ENCODE results near the gene PPT2.

PPT2 gene, protein sequence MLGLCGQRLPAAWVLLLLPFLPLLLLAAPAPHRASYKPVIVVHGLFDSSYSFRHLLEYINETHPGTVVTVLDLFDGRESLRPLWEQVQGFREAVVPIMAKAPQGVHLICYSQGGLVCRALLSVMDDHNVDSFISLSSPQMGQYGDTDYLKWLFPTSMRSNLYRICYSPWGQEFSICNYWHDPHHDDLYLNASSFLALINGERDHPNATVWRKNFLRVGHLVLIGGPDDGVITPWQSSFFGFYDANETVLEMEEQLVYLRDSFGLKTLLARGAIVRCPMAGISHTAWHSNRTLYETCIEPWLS
- total RNA-seq = 1.1 to 3.0 (median 2.2) reads per million in 4 donors

DNA sequence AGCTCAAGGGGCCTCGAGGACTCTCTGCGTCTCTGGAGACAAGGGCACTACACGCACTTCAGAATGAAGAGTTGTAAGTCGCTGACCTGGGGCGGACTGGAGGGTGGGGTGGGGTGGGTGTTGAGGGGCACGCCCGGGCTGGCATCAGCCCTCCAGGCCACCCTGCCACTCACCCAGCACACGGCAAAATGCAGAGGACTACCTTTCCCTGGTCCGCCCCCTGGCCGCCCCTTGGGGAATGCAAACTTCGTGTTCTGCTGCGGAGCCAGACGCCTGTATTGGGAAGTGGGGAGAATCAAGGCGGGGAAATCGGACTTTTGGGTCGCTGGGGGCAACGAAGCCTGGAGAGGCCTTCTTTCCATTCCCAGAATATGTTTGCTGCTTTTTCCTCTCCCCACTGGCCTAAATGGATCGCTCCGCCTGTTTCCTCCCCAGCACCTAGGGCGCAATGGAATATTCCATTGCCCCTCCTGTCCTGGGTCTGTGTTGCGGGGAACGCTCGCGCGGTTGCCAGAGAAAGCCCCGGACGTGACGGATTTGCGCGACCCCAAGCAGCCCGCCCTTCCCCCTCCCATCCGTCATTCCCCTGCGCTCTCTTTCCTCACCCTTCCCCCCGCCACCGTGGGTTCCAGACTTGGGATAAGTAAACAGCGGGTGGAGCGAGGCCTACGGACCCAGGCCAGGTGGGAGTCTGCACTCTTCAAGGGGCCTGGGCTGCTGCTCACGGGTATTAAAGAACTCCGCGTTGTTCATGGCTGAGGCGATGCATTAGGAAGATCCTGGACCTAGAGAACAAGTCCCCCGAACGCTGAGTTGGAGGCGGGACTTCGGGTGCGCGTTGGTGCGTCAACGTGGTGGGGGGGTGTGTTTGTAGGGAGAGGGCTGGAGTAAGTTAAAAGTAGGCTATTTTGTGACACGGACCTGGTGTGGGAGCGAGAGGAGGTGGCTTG lies at the start of gene PPT2:
TSS of gene PPT2 (plus strand) at position 578 of the 950 bp plus-strand sequence. CDS start 454 bp downstream, outside the sequence.
- peak; percentile 29 to 84 (median 56) for DNase-seq

DNA sequence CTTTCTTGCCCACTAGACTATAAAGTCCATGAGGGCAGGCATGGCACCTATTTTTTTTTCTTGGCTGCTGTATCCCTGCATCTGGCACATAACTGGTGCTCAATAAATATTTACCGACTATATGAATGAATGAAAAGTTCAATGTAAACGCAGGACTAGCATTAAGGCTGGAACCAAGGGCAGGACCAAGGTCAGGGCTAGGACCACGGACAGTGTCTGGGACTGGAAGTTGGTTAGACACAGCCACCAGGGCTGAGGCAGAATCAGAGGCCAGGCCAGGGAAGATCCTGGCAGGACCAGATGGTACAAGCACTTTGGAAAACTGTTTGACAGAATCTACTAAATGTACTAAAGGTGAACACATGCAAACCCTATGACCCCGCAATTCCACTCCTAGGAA lies 48.5 kb upstream of the PPT2 start:
- DNase-seq = no peak

DNA sequence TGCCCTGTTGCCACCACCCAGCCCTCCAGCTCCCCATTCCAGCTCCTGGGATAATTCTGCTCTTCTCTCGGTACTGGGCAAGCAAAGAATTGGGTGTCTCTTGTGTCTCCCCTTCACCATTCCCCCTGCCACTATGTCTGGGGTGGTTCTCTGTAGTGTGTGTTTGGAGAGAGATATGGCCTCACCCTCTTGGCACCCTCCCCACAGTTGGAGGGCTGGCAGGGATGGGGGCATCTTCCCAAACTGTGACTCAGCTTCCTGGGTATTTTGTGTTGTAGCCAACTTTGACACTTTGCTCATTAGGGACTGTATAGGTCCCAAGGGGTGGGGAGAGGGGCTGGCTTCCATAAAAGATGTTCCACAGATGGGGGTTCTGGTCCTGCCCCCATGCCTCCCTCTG lies 46.5 kb upstream of the PPT2 start:
- no peak for DNase-seq

DNA sequence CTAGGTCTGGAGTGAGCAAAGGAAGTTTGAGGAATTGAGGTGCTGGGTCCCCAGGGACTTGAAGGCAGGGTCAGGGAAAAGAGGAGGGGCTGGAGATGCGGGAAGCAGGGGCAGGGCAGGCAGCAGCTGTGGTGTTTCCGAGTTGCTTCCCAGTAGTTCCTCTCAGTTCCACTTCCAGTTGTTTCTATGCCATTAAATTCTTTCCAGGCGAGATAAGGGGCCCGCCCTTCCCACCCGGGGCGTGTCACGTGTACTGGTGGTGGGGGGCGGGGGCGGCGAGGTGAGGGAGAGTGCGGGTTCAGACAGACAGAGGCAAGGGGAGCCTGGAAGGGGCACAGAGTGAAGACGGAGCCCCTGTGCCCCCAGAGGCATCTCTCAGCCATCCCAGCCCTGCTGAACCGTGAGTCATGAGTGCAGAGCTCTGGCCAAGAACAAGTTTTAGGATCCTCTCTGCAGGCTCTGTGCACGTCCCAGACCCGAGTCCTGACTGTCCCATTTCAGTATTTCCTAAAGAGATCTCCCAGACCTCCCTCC lies 45.8 kb upstream of the PPT2 start:
- no peak for DNase-seq

DNA sequence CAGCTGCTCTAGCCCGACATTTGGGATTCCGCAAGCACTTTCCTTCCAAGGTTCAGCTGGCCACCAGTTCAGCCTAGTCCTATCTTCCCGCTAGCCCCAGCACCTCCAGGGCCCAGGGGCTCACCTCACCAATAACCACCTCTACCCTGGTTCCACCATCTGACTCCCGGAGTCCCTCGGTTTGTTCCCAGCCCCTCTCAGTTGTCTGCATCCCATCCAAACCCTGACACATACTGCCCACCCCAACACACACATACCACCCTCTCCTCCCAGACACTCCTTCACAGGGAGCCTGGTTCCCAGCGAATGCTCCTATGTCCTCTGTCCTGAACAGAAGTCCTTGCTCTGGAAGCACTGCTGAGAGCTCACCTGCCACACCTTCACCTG lies 45.2 kb upstream of the PPT2 start:
- no peak for DNase-seq

DNA sequence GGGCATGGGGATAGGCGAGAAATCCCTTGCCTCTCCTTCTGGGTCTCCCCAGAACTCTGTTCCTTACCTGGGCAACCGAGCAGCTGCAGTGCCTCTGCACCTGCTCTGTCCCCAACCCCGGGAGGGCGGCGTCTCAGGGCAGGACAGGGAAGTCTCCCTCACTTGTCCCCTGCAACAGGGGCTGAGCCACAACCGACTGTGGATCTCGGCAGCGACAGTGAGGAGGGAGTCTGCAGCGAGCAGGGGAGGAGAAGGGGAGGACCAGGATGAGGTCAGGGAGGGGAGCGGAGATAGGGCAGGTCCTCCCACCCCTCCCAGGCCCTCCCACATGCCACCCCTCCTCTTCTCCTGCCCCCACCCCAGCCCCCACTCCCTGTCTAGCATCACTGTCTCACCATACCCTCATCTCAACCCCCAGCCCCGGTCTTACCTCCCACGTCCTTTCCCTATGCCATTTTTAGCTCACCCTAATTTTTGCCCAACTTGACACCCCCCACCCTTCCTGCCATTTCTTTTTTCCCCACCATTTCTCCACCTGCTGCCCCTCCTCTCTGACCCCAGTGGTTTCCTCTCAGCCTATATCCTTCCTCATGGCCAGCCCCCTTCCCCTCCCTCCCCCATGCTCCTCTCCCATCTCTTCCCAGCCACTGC lies 44.7 kb upstream of the PPT2 start, which contains the start of gene TNXB:
TSS of gene TNXB (minus strand) at position 225 of the 651 bp plus-strand sequence. CDS start 11,140 bp downstream, outside the sequence.
- DNase-seq = no peak

DNA sequence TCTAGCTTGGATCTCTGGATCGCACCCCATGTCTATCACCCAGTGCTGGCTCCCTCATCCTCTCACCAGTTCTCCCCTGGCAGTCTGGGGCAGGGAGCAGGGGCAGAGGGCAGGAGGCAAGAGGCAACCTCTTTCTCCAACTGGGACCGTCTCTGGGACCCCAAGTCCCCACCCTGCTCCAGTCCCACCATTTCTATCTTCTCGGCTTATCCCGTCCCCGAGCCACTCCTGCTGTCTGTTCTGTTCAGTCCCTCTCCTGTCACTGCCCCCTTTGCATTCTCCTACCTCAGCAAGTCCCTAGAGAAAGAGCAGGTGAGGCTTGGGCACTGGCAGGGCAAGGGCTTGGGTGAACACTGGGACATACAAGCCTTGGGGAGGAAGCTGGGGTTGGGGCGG lies 44.2 kb upstream of the PPT2 start:
- no peak for DNase-seq

DNA sequence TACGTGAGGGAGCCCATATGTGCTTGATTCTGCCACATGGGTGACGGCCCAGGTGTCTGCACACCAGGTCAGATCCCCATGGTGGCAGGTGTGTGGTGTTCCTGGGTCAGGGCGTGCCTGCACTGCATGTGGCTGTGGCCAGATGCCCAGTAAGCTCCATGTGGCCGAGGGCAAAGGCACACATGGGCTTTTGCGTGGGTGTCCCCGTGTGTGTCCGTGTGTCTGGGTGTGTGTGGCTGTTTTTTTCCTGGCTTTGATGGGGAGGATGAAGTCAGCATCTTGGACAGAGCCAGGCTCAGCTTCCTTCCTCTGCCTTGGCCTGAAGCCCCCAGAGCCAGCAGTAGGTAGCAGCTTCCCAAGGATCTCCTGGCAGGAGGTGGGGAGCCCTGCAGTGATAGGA lies 43.3 kb upstream of the PPT2 start:
- DNase-seq = no peak

DNA sequence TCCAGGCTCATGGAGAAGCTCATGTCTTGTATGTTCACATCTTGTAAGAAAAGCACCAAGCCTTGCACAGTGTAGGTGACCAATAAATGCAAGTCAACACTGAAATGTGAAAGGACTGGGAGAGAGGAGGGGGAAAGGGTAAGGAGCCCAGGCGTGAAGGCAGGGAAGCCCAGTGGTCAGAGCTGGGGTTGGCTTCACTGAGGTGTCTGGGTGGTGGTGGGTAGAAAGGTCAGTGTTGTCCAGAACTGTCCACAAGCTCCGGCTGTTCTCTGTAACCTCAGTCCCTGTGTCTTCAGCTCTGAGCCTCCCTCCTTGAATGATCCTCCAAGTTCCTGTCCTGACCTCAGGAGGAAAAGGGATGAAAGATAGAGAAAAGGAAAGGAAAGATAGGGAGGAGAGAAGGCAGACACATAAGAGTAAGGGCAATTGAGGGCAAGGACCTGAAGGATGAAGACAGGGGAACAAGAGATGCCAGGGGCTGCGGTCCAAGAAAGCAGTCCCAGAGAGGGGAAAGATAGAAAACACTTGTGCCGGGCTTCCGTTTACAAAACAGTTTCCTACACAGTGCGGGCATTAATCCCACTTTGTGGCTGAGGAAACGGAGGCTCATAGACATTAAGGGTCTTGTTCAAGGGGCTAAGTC lies 42.4 kb upstream of the PPT2 start:
- DNase-seq = no peak

DNA sequence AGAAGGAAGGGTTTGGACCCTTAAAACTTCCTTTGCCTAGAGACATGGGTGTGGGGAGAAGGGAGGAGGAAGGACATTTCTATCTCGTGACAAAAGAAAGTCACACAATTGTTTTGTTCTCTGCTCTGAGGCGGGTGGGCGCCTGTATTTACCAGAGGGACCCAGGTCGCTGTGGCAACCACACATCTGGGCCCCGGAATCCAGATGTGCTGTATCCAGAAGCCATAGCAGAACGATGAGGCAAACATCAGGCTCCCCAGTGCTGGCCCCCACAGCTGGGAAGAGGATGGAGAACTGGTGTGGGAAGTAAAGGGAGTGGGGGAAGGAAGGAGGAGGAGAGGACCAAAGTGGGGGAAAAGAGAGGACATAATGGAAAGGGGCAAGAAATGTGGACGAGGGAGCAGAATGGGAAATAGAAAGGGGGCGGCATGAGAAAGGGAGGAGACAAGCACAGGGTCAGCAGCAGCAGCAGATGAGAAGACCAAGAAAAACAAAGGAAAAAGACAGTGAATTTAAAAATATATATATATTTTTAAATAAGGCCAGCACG lies 41.4 kb upstream of the PPT2 start:
- no peak for DNase-seq

DNA sequence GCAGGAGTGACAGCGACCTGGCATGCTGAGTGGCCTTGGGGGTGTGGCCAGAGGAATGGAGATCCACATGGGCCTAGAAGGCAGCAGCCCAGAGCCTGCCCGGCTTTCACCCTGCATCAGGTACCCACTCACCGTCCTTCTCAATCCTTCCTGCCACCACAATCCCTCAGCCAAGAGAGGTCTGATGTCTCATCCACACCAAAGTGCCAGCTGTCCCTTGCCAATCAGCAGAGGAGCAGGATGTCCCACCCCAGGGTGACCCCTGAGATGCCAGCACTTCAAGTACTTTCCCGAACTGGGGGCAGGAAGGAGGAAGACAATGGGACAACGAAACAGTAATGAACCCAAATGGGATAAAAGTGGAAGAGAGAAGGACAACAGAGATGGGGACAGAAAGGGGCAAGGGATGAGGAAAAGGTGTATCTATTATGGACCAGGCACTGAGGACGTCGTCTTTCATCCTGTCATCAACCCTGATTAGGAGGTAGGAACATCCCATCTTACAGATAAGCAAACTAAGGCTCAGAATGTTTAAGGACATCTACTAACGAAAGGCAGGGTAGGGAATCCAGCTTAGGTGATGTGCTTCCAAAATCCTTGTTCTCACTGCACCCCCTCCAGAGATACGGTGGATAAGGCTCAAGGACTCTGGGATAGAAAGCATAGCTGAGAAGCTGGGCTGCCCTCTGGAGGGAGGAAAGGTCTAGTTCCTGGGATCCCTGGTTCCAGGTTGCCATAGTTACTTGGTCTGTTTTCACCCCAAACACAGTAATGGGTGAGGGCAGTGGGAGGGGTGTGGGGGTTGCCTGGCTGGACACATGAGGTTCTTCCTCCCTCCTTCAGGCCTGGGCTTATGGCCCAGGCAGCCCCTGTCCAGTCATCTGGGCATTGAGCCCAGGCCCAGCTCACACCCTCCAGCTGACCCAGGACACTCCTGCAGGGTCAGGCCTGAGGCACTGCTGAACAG lies 40.3 kb upstream of the PPT2 start:
- no peak for DNase-seq

DNA sequence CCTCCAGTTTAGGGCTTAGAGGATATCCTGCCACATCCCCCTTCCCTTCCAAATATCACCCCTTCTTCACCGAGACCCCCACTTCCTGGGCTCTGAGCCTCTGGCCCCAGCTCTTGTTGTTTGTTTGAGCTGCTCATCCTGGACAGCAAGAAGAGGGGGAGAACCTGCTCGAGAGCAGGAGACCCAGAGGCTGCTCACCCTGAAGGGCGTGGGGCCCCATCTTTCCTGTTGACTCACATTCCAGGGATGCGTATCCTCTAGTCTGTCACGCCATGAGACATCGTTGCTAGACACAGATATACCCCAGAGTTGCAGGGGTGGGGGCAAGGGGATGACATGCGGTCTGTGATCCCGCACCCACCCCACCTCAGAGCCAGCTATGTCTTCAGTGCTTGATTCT lies 39.1 kb upstream of the PPT2 start:
- no peak for DNase-seq

DNA sequence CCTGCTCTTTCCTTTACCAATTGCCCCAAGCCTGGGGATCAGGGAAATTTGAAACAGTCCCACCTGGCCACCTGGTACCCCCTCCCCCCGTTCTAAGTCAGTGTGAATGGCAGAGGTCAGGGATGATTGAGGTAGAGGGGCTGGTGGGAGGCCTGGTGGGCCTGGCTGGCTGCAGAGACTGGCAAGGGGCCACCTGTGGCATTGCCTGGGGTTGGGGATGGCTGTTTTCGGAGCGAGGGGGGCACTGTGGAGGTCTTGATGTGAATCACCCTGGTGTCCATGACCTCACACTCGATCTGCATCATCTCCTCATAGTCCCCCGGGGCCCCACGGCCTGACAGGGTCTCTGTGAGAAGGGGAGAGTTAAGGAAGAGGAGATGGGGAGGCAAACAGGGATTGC lies 38.3 kb upstream of the PPT2 start:
- DNase-seq = no peak

DNA sequence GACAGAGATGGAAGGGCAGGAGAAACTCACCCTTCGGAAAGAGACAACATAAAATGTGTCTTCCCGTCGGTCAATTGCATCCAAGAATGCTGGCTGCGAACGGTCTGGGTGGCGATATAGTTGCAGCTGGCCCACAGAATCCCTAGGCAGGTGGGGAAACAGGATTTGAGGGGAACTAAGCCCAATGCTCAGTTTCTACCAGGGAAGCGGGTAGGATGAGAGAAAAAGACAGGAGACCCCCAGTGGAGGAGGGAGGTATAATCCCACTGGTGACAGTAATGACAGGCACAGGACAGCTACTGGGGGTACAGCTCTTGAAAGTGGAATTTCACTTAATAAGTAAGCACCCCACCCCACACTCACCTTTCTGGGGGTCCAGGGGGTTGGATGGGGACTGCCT lies 37.3 kb upstream of the PPT2 start:
- DNase-seq = no peak

DNA sequence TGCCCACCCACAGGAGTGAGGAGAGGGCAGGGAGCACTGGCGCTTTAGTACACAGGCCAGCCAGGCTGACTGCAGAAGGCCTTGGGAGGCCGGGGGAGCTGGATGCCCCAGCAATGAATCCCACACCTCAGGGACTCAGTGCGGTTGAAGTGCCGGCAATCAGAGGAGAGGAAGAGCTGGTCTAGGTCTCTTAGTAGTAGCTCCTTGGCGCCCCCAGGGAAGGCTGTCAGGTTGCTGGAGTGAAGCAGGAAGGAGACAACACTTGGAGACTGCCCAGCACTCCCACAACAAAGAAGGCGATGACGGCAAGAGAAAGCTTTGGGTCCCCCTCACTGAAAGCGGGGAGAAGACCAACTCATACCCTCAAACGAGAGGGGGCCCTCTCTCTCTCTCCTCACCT lies 36.5 kb upstream of the PPT2 start:
- DNase-seq = no peak

DNA sequence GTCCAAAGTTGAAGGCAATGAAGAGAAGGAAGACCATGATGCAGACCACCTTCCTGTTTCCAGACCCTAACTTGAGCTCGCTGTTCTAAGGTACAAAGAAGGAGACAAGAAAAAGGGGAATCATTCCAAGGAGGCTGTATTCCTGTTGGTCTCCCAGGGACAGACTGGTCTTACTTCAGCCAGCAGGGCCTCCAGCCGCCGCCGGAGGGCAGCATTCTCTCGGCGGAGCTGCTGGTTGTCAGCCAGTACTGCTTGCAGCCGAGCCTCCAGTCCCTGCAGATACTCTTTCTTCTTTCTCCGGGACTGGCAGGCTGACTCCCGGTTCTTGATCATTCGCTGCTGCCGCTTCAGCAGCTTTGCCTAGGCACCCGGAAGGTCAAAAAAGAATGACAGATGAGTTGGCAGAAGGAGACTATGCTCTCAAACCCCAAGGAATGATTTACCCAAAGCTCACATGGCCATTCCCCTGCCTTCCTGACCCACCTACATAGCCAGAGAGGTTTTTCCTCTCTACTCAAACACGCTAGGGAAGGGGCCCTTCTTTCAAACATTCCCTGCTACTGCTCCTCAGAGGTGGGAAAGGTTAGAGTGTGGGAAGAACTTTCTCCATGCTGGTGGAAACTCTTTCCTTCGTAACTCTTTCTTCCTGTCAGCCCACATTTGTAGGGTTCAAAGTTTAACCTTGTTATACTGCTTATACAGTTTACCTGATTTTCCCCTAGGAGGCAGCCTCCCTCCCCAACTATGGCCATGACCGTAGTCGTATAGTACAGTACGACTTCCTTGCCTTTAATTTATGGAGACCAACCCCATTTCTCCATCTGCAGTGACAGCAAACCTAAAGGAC lies 34.9 kb upstream of the PPT2 start:
- DNase-seq = peak; percentile 35 to 69 (median 52)

DNA sequence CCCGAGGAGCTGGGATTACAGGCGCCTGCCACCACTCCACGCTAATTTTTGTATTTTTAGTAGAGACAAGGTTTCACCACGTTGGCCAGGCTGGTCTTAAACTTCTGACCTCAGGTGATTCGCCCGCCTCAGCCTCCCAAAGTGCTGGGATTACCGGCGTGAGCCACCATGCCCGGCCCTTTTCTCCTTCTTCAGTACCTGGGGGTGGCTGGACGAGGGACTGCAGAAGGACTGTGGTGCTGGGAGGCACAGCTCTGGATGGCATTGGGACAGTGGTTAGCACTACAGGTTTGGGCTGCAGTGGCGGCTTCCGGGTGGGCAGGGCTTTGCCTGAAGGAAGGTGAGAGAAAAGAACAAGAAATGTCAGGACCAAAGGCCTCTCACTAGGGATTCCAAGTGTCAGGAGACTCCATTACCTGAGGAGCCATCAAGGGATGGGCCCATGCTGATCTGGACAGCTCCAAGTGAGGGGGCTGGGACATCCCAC lies 33.3 kb upstream of the PPT2 start:
- no peak for DNase-seq

DNA sequence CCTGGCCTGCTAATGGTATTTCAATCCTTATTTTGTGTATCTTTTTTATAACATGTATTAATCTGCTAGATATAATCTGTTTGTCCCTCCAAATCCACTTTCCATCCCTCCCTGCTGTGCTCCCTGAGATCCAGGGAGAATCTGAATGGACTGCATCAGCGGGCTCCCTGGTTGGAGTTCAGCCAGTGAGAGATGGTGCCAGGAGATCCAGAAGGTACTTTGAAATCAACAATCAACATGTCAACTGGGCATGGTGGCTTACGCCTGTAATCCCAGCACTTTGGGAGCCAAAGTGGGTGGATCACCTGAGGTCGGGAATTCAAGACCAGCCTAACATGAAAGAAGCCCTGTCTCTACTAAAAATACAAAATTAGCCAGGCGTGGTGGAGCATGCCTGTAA lies 30.3 kb upstream of the PPT2 start:
- no peak for DNase-seq

DNA sequence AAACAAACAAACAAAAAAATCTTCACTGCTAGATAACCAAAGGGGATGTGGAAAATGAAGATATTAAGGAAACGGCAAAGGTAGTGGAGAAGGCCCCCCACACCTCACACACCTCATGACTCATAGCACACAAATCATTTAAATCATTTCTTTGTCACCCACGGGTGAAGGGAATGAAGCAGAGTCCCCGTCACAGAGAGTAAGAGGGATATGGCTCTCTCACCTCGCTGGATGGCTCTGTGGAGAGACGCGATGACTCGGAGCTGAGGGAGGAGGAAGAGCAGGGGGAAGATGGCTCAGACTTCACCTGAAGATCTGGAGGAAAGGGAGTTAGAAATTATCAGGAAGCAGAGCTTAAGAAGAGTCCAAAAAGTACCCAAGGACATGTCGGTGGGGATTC lies 27.1 kb upstream of the PPT2 start:
- no peak for DNase-seq

DNA sequence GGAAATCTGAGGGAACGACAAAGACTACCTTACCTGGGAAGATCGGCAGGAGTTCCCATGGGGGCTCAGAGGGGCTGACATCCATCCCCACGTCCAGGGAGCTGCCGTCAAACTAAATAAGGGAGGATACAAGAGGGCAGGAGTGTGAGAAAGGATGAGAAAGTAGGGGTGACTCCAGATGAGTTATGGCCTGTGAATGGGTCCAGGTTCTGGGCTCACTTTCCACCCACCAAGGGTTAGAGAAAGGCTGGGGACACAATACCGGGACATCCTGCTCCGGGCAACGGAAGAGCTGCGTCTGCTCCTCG lies 26.6 kb upstream of the PPT2 start:
- DNase-seq = no peak

Measured in T-helper 1 cell (primary cell).